Heart left ventricle (tissue), 16 donors: ENCODE results near the gene SOCS3. TPM values are rescaled to one million over a fixed set of nuclear protein-coding genes. Genes with fewer than 3 reads are reported as not detected.
A peak's percentile ranks its signal among the peaks of the same experiment; 100 is the strongest.

Experiments
- ATAC-seq, 4 donors: fragments of 200-7000 bp; cut with Tn5 transposase; one replicate each; pipeline ENCODE4 v1.9.1; 2020 to 2022; ENCODE audit warnings: moderate library complexity in 4 of 4, mild to moderate bottlenecking in 3 of 4, moderate number of reproducible peaks in 1 of 4
- DNase-seq, 5 donors: peaks; one replicate each; pipeline ENCODE4 v3.0.0-alpha.2; 2020
- H3K27ac ChIP-seq, 12 donors: fragments of 200-600 bp; sonication (generic) in 4 of 12; one replicate each; pipeline versions ENCODE4 v1.5.0 to v1.8.0; 2016 to 2022; ENCODE audit warnings: mild to moderate bottlenecking in 2 of 12
- H3K27me3 ChIP-seq, 9 donors: fragments of 200-600 bp; sonication (generic) in 2 of 9; one replicate each; pipeline versions ENCODE4 v1.5.1 to v1.8.0; 2016 to 2022; ENCODE audit warnings: mild to moderate bottlenecking in 3 of 9
- H3K36me3 ChIP-seq, 9 donors: fragments of 200-600 bp; sonication (generic) in 2 of 9; one replicate each; pipeline versions ENCODE4 v1.5.0 to v1.8.0; 2018 to 2022; ENCODE audit warnings: mild to moderate bottlenecking in 2 of 9
- H3K4me1 ChIP-seq, 12 donors: fragments of 200-600 bp; sonication (generic) in 4 of 12; one replicate each; pipeline versions ENCODE4 v1.5.0 to v1.8.0; 2016 to 2022; ENCODE audit warnings: mild to moderate bottlenecking in 3 of 12
- H3K4me3 ChIP-seq, 12 donors: fragments of 200-600 bp; sonication (generic) in 4 of 12; one replicate each; pipeline versions ENCODE4 v1.5.0 to v1.8.0; 2017 to 2022; ENCODE audit warnings: mild to moderate bottlenecking in 9 of 12, moderate library complexity in 4 of 12
- H3K9me3 ChIP-seq, 12 donors: fragments of 200-600 bp; sonication (generic) in 4 of 12; one replicate each; pipeline versions ENCODE4 v1.5.0 to v1.8.0; 2016 to 2022; ENCODE audit warnings: mild to moderate bottlenecking in 1 of 12
- POLR2A ChIP-seq, 2 donors: fragments of 450-650 bp; IDR thresholded peaks; one replicate each; pipeline ENCODE4 v1.6.1; 2017; ENCODE audit warnings: antibody characterized with exemption in 2 of 2, mild to moderate bottlenecking in 2 of 2, moderate library complexity in 2 of 2
- WGBS, 4 donors: extraction: QIAGEN DNeasy Blood & Tissue Kit in 2 of 4; methylation state at CpG; one replicate each; pipeline versions ENCODE4 v1.1.5 to v1.1.7; 2013 to 2018; 5-methylcytosine and 5-hydroxymethylcytosine counted together
- intact Hi-C, 10 donors: fragments of 100-400 bp; cut with DNase I; formaldehyde crosslinking; loops; one replicate each; pipeline versions ENCODE4 v1.11.1 to v1.14.2; 2022
- polyA plus RNA-seq, 2 donors: library from polyadenylated mRNA; stranded (reverse); fragments of 200-250 nt; gene quantifications; one replicate each; pipeline ENCODE4 v1.2.3, GENCODE V29; 2013
- total RNA-seq, 9 donors: library from RNA; depleted of rRNA in 2 of 9; stranded (reverse); fragments of >200 nt in 2 of 9; fragmentation: NEBNext Ultra II Directional in 3 of 9; extraction: Animal tissue kit (Norgen Biotek cat#: 25700) in 3 of 9; gene quantifications; one replicate each; pipeline versions ENCODE4 v1.1.0 to v1.2.4, GENCODE V29; 2016 to 2023
- TF ChIP-seq, protein P1 (sequence below), 12 donors: fragments of 200-600 bp; sonication (generic) in 4 of 12; IDR thresholded peaks; one replicate each; pipeline versions ENCODE4 v1.5.0 to v1.8.0; 2018 to 2022; ENCODE audit warnings: antibody characterized with exemption in 12 of 12, mild to moderate bottlenecking in 5 of 12
- donor health status: ischemic (EF 13 %, LVEDD 7.1; RV severe dilation, severe dysfunction).
- donor health status: healthy with polysubstance abuse.
- donor health status: DM: no; HTN: yes; CAD: no.
- donor health status: DM: no; HTN: no; CAD: no.
- donor health status: ischemic (EF 25% LVEDD 6.9; RV normal size, moderate dysfunction).
- donor health status: ischemic (EF 25% LVEDD 5.7; RV mildly dilated, moderate dysfunction).
- donor health status: healthy.
- donor health status: DM: yes; HTN: yes; CAD: no.
- donor health status: ischemic (EF 35%, LVEDD 5.7; RV mildly dilated, moderate dysfunction).
- donor health status: nonischemic (EF 11% LVEDD 7.7; RV severe dilation, severe dysfunction).
- donor health status: DM: yes; HTN: yes; CAD: no.
- donor health status: PGD.
- donor health status: ischemic (EF 29% LVEDD 5.4; RV normal size, mild dysfunction).
- donor health status: nonischemic (EF 23%, LVEDD 6.1; RV moderate dilation, normal function).

The SOCS3 gene
- total and polyA plus RNA-seq, 11 donors = 4.6 to 134 (median 15.9) TPM

DNA sequence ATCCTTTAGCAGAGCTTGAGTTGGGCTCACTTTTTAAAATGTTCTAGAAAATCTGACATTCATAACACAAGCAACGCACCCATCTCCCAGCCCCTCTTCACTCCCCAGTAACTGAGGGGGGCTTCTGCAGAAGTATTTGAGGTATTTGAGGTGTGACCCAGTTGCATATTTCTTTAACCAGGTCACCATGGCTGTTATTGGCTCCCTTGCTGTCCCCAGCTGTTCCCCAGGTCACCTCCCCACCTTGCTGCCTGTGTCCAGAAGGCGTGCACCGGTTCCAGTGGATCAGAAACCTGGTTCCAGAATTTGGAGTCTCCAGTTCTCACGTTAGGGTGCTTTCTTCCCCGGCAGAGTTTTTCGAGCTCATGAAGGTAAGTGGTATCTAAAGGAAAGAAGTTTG, 32.4 kb upstream of the SOCS3 start:
- 92 to 97% (median 96%) methylated on average over 6 of the region's 6 CpGs for WGBS, 4 donors
- Histone ChIP-seq H3K36me3 (peaks cover 0 to 62% (median 22%) of the 10 kb centered on the region in 9 donors), H3K9me3 (no peaks in the 10 kb centered on the region), H3K27ac (no peak overlapping the region), H3K4me1 (peaks cover 22 to 85% (median 64%) of the 10 kb centered on the region in 12 donors), H3K27me3 (no peaks in the 10 kb centered on the region), H3K4me3 (no peak overlapping the region)
- ATAC-seq (no peak), DNase-seq (no peak)
- intact Hi-C loops = no loop called here
- TF ChIP-seq POLR2A (IDR thresholded peaks at IDR 0.05) = no peak
- TF ChIP-seq, protein P1, sequence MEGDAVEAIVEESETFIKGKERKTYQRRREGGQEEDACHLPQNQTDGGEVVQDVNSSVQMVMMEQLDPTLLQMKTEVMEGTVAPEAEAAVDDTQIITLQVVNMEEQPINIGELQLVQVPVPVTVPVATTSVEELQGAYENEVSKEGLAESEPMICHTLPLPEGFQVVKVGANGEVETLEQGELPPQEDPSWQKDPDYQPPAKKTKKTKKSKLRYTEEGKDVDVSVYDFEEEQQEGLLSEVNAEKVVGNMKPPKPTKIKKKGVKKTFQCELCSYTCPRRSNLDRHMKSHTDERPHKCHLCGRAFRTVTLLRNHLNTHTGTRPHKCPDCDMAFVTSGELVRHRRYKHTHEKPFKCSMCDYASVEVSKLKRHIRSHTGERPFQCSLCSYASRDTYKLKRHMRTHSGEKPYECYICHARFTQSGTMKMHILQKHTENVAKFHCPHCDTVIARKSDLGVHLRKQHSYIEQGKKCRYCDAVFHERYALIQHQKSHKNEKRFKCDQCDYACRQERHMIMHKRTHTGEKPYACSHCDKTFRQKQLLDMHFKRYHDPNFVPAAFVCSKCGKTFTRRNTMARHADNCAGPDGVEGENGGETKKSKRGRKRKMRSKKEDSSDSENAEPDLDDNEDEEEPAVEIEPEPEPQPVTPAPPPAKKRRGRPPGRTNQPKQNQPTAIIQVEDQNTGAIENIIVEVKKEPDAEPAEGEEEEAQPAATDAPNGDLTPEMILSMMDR (IDR thresholded peaks at IDR 0.05) = no peak

- intact Hi-C loops = no loop called here
- no peaks in the 10 kb centered on the region for H3K9me3 ChIP-seq
- TF ChIP-seq POLR2A (IDR thresholded peaks at IDR 0.05) = no peak
- TF ChIP-seq, protein P1 (IDR thresholded peaks at IDR 0.05) = no peak
- no peak overlapping the region for H3K4me3 ChIP-seq
- no peaks in the 10 kb centered on the region for H3K27me3 ChIP-seq
- 76 to 88% (median 78%) methylated on average over 4 of the region's 4 CpGs for WGBS, 4 donors
- peak overlapping the region in 4 of 12 donors; percentile 17 to 98 (median 27) for H3K27ac ChIP-seq
- peaks cover 20 to 85% (median 63%) of the 10 kb centered on the region in 12 donors for H3K4me1 ChIP-seq
- DNase-seq (no peak), ATAC-seq (no peak)
- H3K36me3 ChIP-seq = peaks cover 0 to 58% (median 22%) of the 10 kb centered on the region in 9 donors
These were observed 32.0 kb upstream of the SOCS3 start for GRCh38 chr17:78391843-78392242.

- Histone ChIP-seq H3K27me3 (no peaks in the 10 kb centered on the region), H3K9me3 (no peaks in the 10 kb centered on the region), H3K27ac (peak overlapping the region in 5 of 12 donors; percentile 22 to 98 (median 70)), H3K36me3 (peaks cover 0 to 50% (median 22%) of the 10 kb centered on the region in 9 donors), H3K4me3 (no peak overlapping the region), H3K4me1 (peaks cover 14 to 85% (median 63%) of the 10 kb centered on the region in 12 donors)
- no peak for DNase-seq
- TF ChIP-seq POLR2A (IDR thresholded peaks at IDR 0.05) = no peak
- TF ChIP-seq, protein P1 (IDR thresholded peaks at IDR 0.05) = no peak
- 95 to 96% (median 95%) methylated on average over 11 of the region's 11 CpGs for WGBS, 4 donors
- no peak for ATAC-seq
- intact Hi-C loops = no loop called here
These were observed 31.2 kb upstream of the SOCS3 start for GRCh38 chr17:78391051-78391431.

- Histone ChIP-seq H3K36me3 (peaks cover 0 to 44% (median 20%) of the 10 kb centered on the region in 9 donors), H3K27ac (peak overlapping the region in 9 of 12 donors; percentile 27 to 98 (median 44)), H3K4me1 (peaks cover 14 to 85% (median 63%) of the 10 kb centered on the region in 12 donors), H3K4me3 (no peak overlapping the region), H3K9me3 (no peaks in the 10 kb centered on the region), H3K27me3 (no peaks in the 10 kb centered on the region)
- DNase-seq (peak in 3 of 5 donors; percentile 45 to 75 (median 49)), ATAC-seq (peak in 3 of 4 donors; percentile 24 to 82 (median 47))
- intact Hi-C loops = no loop called here
- 39 to 61% (median 47%) methylated on average over 15 of the region's 15 CpGs for WGBS, 4 donors
- TF ChIP-seq, protein P1 (IDR thresholded peaks at IDR 0.05) = no peak
- no peak for TF ChIP-seq POLR2A (IDR thresholded peaks at IDR 0.05)
These were observed 30.6 kb upstream of the SOCS3 start for GRCh38 chr17:78390241-78391050.
